ENCODE measurements around the gene RSPH1.

The RSPH1 gene

DNA sequence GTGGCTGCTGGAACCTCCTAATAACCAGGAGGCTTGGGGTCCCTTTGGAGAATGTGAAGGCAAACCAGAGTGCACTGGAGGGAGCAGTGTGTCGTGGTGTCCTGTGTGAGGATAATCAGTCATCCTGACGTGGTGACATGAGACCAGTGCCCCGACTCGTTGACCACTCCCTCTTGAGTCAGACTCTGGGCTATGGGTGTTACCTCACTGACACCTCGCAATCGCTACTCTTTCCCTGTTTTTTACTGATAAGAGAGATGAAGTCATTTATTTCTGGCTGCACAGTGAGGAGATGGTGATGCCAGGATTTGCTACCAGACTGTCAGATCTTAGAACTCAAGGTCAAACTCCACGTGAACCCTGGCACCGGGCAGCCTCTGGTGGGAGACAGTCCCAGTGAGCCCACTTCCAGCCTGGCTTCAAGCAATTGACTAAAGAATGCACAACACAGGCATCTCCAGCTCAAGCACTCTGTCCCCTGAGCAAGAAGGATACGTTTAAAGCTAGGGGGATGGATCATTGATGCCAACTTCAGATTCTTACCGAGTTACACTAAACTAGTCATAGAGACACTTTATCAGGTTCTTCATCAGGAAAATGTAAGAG, 62.0 kb downstream of the RSPH1 start:
- no peaks in the 10 kb centered on the region for H3K36me3 ChIP-seq (ENCODE audit: insufficient read depth, low read length)
- H3K9ac ChIP-seq (ENCODE audit: low read depth, low read length), result no peak overlapping the region
- no peaks in the 10 kb centered on the region for H3K27me3 ChIP-seq (ENCODE audit: insufficient read depth, low read length)
- no peak overlapping the region for H3K4me3 ChIP-seq (ENCODE audit: low read length)
- H3K27ac ChIP-seq (ENCODE audit: low read depth, low read length), result no peak overlapping the region
- peaks cover 6% of the 10 kb centered on the region for H3K9me3 ChIP-seq (ENCODE audit: insufficient read depth, low read depth, low read length)
- WGBS, result 81% methylated on average over 10 of the region's 10 CpGs
- no peaks in the 10 kb centered on the region for H3K4me1 ChIP-seq (ENCODE audit: insufficient read depth, low read length)

DNA sequence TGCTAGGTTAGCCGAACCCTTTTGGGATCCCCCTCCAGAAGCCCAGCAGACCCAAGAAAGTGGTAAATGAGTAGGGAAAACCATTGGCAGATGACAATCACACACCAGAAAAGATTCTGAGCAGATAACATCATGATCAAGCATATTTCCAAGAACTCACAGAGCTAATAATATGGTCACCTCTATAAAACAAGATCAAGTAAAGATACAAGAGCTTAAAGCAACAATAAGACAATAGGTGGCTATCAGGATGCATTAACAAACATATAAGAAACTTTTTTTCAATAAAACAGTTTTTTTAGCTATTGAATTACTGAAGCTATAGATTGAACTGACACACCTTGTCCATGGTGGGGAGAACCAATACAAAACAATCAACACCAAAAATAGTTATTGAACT, 63.3 kb downstream of the RSPH1 start:
- Histone ChIP-seq H3K4me1 (ENCODE audit: insufficient read depth, low read length) (no peaks in the 10 kb centered on the region), H3K9me3 (ENCODE audit: insufficient read depth, low read depth, low read length) (peaks cover 6% of the 10 kb centered on the region), H3K36me3 (ENCODE audit: insufficient read depth, low read length) (no peaks in the 10 kb centered on the region), H3K27ac (ENCODE audit: low read depth, low read length) (no peak overlapping the region), H3K27me3 (ENCODE audit: insufficient read depth, low read length) (no peaks in the 10 kb centered on the region), H3K9ac (ENCODE audit: low read depth, low read length) (no peak overlapping the region), H3K4me3 (ENCODE audit: low read length) (no peak overlapping the region)
- WGBS, result 86% methylated on average over 1 of the region's 1 CpG

DNA sequence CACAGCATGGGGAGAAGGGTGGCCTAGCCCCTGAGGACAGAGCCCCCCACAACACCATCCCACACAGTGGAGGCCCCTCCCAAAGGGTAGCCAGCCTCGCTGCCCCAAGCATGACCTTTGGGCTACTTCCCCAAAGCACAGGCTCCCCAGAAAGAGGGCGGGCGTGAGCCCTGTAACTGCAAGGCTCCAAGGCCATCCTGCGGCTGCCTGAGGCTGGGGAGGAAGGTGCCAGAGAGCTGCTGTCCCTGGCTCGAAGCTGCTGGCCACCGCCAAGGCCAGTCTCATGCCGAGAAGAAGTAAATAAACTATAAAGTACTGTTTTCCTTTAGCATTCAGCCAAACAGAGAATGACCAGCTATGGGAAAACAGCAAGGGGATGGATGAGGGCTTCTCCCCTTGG, 64.8 kb downstream of the RSPH1 start:
- no peak overlapping the region for H3K4me3 ChIP-seq (ENCODE audit: low read length)
- H3K27me3 ChIP-seq (ENCODE audit: insufficient read depth, low read length), result no peaks in the 10 kb centered on the region
- H3K9ac ChIP-seq (ENCODE audit: low read depth, low read length), result no peak overlapping the region
- H3K36me3 ChIP-seq (ENCODE audit: insufficient read depth, low read length), result no peaks in the 10 kb centered on the region
- 81% methylated on average over 7 of the region's 7 CpGs for WGBS
- no peaks in the 10 kb centered on the region for H3K4me1 ChIP-seq (ENCODE audit: insufficient read depth, low read length)
- no peak overlapping the region for H3K27ac ChIP-seq (ENCODE audit: low read depth, low read length)
- H3K9me3 ChIP-seq (ENCODE audit: insufficient read depth, low read depth, low read length), result peaks cover 3% of the 10 kb centered on the region

DNA sequence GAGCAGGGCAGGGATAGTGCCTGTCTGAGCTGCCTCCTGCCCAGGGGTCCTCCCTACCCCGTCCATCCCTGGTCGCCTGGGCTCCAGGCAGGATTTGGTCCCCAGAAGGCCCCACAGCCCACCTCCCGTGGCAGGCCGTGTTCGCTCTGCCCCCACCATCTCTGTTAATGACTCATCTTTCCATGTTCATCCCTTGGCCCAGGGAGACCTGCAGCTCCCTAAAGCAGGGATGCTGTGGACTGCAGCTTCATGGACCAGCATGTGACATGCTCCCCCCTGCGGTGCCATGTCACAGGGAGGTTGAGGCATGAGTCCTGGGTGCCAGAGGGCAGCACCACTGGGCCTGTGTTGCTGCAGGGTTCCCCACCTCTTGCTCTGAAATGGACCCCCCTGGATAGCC, 65.5 kb downstream of the RSPH1 start:
- WGBS, result 86% methylated on average over 6 of the region's 6 CpGs
- Histone ChIP-seq H3K9ac (ENCODE audit: low read depth, low read length) (no peak overlapping the region), H3K27me3 (ENCODE audit: insufficient read depth, low read length) (no peaks in the 10 kb centered on the region), H3K4me3 (ENCODE audit: low read length) (no peak overlapping the region), H3K9me3 (ENCODE audit: insufficient read depth, low read depth, low read length) (peaks cover 3% of the 10 kb centered on the region), H3K4me1 (ENCODE audit: insufficient read depth, low read length) (no peaks in the 10 kb centered on the region), H3K27ac (ENCODE audit: low read depth, low read length) (no peak overlapping the region), H3K36me3 (ENCODE audit: insufficient read depth, low read length) (no peaks in the 10 kb centered on the region)

DNA sequence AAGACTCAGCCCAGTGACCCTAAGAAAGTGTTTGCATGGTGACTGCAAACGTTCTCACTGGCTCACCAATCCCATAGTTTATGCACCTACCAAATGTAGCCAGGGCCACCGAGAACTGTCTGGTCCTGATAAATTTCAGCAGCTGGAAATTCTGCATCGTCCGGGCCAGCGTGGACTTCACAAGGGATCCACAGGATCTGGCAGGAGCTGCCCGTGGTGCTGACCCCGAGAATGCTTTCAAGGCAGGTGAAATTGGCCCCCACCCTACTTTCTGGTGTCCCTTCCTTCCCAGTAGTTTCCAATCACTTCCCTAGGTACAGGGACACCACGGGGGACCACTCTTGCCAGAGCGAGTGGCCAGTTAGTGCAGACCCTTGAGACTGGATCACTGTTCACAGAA, 66.2 kb downstream of the RSPH1 start:
- 51% methylated on average over 9 of the region's 9 CpGs for WGBS
- Histone ChIP-seq H3K9me3 (ENCODE audit: insufficient read depth, low read depth, low read length) (peaks cover 3% of the 10 kb centered on the region), H3K27me3 (ENCODE audit: insufficient read depth, low read length) (no peaks in the 10 kb centered on the region), H3K4me3 (ENCODE audit: low read length) (no peak overlapping the region), H3K36me3 (ENCODE audit: insufficient read depth, low read length) (no peaks in the 10 kb centered on the region), H3K9ac (ENCODE audit: low read depth, low read length) (no peak overlapping the region), H3K27ac (ENCODE audit: low read depth, low read length) (no peak overlapping the region), H3K4me1 (ENCODE audit: insufficient read depth, low read length) (no peaks in the 10 kb centered on the region)

DNA sequence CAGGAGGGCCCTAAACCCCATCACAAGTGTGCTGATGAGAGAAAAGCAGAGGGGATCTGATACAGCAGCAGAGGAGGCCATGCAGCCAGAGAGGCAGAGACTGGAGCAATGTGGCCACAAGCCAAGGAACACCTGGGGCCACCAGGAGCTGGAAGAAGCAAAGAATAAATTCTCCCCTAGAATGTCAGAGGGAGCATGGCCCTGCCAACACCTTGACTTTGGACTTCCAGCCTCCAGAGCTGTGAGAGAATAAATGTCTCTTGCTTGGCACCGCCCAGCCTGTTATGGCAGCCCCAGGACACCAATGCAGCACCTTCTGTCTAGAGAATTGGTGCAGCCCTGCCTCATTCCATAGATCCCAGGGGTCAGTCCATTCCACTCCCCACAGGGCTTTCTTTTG, 67.0 kb downstream of the RSPH1 start:
- H3K4me1 ChIP-seq (ENCODE audit: insufficient read depth, low read length), result no peaks in the 10 kb centered on the region
- H3K27ac ChIP-seq (ENCODE audit: low read depth, low read length), result no peak overlapping the region
- no peak overlapping the region for H3K4me3 ChIP-seq (ENCODE audit: low read length)
- no peaks in the 10 kb centered on the region for H3K27me3 ChIP-seq (ENCODE audit: insufficient read depth, low read length)
- peaks cover 3% of the 10 kb centered on the region for H3K9me3 ChIP-seq (ENCODE audit: insufficient read depth, low read depth, low read length)
- WGBS, result 95% methylated on average over 1 of the region's 1 CpG
- H3K9ac ChIP-seq (ENCODE audit: low read depth, low read length), result no peak overlapping the region
- no peaks in the 10 kb centered on the region for H3K36me3 ChIP-seq (ENCODE audit: insufficient read depth, low read length)

DNA sequence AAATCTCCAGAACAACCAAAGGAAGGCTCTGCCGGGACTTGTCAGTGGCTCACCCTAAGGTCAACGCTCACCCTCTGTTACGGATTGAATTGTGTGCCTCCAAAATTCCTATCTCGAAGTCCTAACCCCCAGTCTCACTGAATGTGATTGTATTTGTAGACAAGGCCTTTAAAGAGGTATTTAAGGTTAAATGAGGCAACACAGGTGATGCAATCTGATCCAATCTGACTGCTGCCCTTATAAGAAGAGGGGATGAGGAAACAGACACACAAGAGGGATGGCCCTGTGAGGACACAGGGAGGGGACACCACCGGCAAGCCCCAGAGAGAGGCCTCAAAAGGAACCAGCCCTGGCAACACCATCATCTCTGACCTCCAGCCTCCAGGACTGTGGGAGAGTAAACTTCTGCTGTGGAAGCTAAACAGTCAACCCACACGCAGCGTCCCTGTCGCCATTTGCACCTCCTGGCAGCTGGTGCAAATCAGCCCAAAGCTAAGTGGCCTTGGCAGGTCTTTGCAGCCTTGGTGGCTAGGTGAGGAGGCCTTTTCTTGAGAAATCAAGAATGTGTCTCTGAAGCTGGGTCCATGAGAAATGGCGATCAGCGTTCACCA, 68.1 kb downstream of the RSPH1 start:
- WGBS, result 93% methylated on average over 10 of the region's 10 CpGs
- Histone ChIP-seq H3K36me3 (ENCODE audit: insufficient read depth, low read length) (no peaks in the 10 kb centered on the region), H3K9me3 (ENCODE audit: insufficient read depth, low read depth, low read length) (peaks cover 3% of the 10 kb centered on the region), H3K4me3 (ENCODE audit: low read length) (no peak overlapping the region), H3K27ac (ENCODE audit: low read depth, low read length) (no peak overlapping the region), H3K27me3 (ENCODE audit: insufficient read depth, low read length) (no peaks in the 10 kb centered on the region), H3K9ac (ENCODE audit: low read depth, low read length) (no peak overlapping the region), H3K4me1 (ENCODE audit: insufficient read depth, low read length) (no peaks in the 10 kb centered on the region)

DNA sequence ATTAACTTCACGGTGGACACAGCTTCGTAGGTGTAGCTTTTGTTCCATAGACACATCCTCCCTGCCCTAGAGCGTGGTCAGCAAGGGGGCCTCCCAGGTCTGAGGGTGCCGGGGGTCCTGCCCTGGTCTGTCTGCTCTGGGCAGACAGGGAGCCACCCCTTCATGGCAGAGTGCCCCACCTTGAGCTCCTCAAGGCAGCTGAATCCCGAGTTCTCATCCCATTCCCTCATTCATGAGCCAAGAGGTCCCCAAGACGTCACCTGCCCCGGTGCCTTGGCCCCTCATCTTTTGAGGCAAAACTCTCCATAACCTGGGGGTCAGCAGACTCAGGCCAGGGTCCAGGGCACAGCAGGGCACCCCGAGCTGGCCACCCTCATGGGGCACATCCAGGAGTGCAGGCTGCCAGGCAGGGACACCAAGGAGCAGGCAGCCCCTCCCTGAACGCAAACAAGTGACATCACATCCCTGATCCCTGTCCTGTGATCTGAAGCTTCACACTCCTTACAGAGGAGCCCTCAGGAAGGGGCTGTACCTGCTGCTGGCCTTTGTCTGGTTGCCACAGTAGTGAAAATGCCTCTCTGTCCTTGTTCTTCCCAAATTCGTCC, 69.0 kb downstream of the RSPH1 start:
- no peaks in the 10 kb centered on the region for H3K9me3 ChIP-seq (ENCODE audit: insufficient read depth, low read depth, low read length)
- WGBS, result 87% methylated on average over 10 of the region's 10 CpGs
- no peaks in the 10 kb centered on the region for H3K27me3 ChIP-seq (ENCODE audit: insufficient read depth, low read length)
- H3K36me3 ChIP-seq (ENCODE audit: insufficient read depth, low read length), result no peaks in the 10 kb centered on the region
- no peak overlapping the region for H3K4me3 ChIP-seq (ENCODE audit: low read length)
- H3K4me1 ChIP-seq (ENCODE audit: insufficient read depth, low read length), result no peaks in the 10 kb centered on the region
- H3K27ac ChIP-seq (ENCODE audit: low read depth, low read length), result no peak overlapping the region
- no peak overlapping the region for H3K9ac ChIP-seq (ENCODE audit: low read depth, low read length)

DNA sequence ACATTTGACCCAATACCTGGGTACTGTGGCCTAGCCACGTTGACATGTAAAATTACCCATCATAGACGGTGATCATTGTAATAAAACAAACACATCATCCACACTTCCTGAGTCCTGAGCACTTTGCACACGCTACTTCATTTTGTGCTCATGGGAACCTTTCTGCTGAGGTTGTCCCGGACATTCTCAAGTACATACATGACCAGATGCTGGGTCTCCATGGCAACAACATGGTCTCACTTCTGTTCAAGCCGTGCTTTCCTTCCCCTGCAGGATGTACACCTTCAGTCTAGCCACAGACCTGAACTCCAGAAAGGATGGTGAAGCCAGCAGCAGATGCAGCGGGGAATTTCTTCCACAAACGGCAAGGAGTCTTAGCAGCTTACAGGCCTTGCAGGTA, 69.6 kb downstream of the RSPH1 start:
- Histone ChIP-seq H3K4me3 (ENCODE audit: low read length) (no peak overlapping the region), H3K9me3 (ENCODE audit: insufficient read depth, low read depth, low read length) (no peaks in the 10 kb centered on the region), H3K27me3 (ENCODE audit: insufficient read depth, low read length) (no peaks in the 10 kb centered on the region), H3K27ac (ENCODE audit: low read depth, low read length) (no peak overlapping the region), H3K36me3 (ENCODE audit: insufficient read depth, low read length) (no peaks in the 10 kb centered on the region), H3K9ac (ENCODE audit: low read depth, low read length) (no peak overlapping the region), H3K4me1 (ENCODE audit: insufficient read depth, low read length) (no peaks in the 10 kb centered on the region)
- 89% methylated on average over 7 of the region's 7 CpGs for WGBS

DNA sequence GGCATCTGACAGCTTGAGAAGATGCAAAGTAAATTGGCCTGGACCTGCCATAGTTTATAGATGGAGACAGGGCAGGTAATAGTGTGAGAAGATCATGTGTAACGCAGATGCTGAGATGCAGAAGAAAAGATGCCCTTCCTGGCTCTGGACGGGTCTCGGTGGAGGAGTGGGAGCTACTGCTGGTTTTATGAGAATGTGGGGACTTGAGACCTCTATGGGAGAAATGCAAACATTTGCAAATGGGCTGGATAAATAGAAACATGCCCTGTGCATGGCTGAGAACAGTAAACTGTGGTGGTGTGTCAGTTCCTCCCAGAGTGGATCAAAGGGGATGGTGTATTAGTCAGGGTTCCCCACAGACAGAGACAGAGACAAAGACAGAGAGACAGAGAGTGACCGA, 70.4 kb downstream of the RSPH1 start:
- WGBS, result 91% methylated on average over 4 of the region's 4 CpGs
- Histone ChIP-seq H3K9me3 (ENCODE audit: insufficient read depth, low read depth, low read length) (no peaks in the 10 kb centered on the region), H3K27me3 (ENCODE audit: insufficient read depth, low read length) (no peaks in the 10 kb centered on the region), H3K36me3 (ENCODE audit: insufficient read depth, low read length) (no peaks in the 10 kb centered on the region), H3K4me3 (ENCODE audit: low read length) (no peak overlapping the region), H3K27ac (ENCODE audit: low read depth, low read length) (no peak overlapping the region), H3K9ac (ENCODE audit: low read depth, low read length) (no peak overlapping the region), H3K4me1 (ENCODE audit: insufficient read depth, low read length) (no peaks in the 10 kb centered on the region)

DNA sequence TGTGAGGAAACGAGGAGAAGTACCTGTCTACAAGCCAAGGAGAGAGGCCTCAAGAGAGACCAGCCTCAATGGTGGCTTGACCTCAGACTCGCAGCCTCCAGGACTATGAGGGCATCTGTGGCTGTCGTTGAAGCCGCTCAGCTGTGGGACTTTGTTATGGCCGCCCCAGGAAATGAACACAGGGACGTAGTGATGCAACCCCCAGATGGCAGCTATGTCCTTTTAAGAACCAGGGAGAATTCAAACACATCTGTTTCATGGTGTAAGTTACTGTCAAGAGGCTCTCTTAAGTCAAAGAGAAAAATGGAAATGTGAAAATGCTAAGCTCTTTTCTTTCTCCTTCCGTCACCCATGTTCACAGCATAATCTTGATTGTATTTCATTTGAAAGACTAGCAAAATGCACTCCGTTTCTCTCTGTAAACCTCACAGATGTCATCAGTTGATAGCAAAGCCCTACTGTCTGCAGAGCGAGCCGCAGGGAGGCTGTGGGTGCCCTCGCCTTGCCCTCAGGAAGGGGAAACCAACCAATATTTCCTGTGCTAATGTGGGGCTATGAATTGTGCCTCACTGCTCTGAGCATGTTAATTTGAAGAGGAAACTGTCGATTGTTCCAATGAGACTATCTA, 71.0 kb downstream of the RSPH1 start:
- WGBS, result 89% methylated on average over 12 of the region's 12 CpGs
- no peaks in the 10 kb centered on the region for H3K27me3 ChIP-seq (ENCODE audit: insufficient read depth, low read length)

More for the DNA sequence above, 71.0 kb downstream of the RSPH1 start:
- Histone ChIP-seq H3K36me3 (ENCODE audit: insufficient read depth, low read length) (no peaks in the 10 kb centered on the region), H3K27ac (ENCODE audit: low read depth, low read length) (no peak overlapping the region), H3K4me3 (ENCODE audit: low read length) (no peak overlapping the region), H3K4me1 (ENCODE audit: insufficient read depth, low read length) (no peaks in the 10 kb centered on the region), H3K9ac (ENCODE audit: low read depth, low read length) (no peak overlapping the region), H3K9me3 (ENCODE audit: insufficient read depth, low read depth, low read length) (no peaks in the 10 kb centered on the region)

Measured in HUES64 (cell line).